B cell (primary cell): Measurements from ENCODE around the gene HERC5. TPM values are rescaled to one million over a fixed set of nuclear protein-coding genes. Genes with fewer than 3 reads are reported as not detected.

Source experiments
- ATAC-seq: fragments of 200-7000 bp; cut with Tn5 transposase; one replicate; pipeline ENCODE4 v1.10.0; 2021; ENCODE audit warnings: low read depth, mild to moderate bottlenecking, moderate number of reproducible peaks, moderate library complexity
- CTCF ChIA-PET: fragments of 350-600 bp; sonication (Branson Sonifier 250); formaldehyde crosslinking; loops from one replicate; lab custom pipeline; 2021; ENCODE audit warnings: antibody characterized with exemption, inconsistent platforms; lab: Charles Lee
- POLR2A ChIA-PET: fragments of 350-600 bp; sonication (Branson Sonifier 250); formaldehyde crosslinking; loops from one replicate; lab custom pipeline; 2021; ENCODE audit warnings: antibody characterized with exemption; lab: Charles Lee
- DNase-seq: peaks from one replicate; pipeline ENCODE4 v3.0.0; 2013
- H2AFZ ChIP-seq: 2 replicates; pipeline ENCODE4 v1.6.1; 2012; ENCODE audit warnings: mild to moderate bottlenecking, low read depth, low read length; ENCODE audit not compliant: insufficient read depth, poor library complexity, severe bottlenecking
- H3K27ac ChIP-seq, 2 donors: 1 replicate in 1 of 2; 2 replicates in 1 of 2; pipeline ENCODE4 v1.5.1; 2012 to 2013; ENCODE audit warnings: low read length in 2 of 2, mild to moderate bottlenecking in 2 of 2, moderate library complexity in 1 of 2
- H3K27me3 ChIP-seq, 4 experiments: fragments of 200-600 bp in 1 of 4; sonication (generic) in 1 of 4; replicated peaks in 1 of 4; 1 replicate in 2 of 4; 2 replicates in 2 of 4; pipeline versions ENCODE4 v1.6.1 to v1.7.0; 2013 to 2016; ENCODE audit warnings: low read length in 3 of 4, mild to moderate bottlenecking in 2 of 4, mixed read lengths in 1 of 4, moderate library complexity in 1 of 4; ENCODE audit not compliant: insufficient read depth in 4 of 4, control insufficient read depth in 3 of 4; ENCODE audit errors: control extremely low read depth in 1 of 4
- H3K36me3 ChIP-seq, 2 experiments: replicated peaks in 1 of 2; 1 replicate in 1 of 2; 2 replicates in 1 of 2; pipeline versions ENCODE4 v1.6.1 to v1.7.1; 2013; ENCODE audit warnings: low read length in 1 of 2; ENCODE audit not compliant: insufficient read depth in 2 of 2, control insufficient read depth in 1 of 2; ENCODE audit errors: control extremely low read depth in 1 of 2, extremely low read depth in 1 of 2
- H3K4me1 ChIP-seq, 2 donors: fragments of 200-600 bp in 1 of 2; sonication (generic) in 1 of 2; 1 replicate in 1 of 2; 2 replicates in 1 of 2; pipeline versions ENCODE4 v1.5.1 to v1.6.1; 2013 to 2017; ENCODE audit warnings: low read length in 2 of 2; ENCODE audit not compliant: control insufficient read depth in 2 of 2, insufficient read depth in 2 of 2
- H3K4me2 ChIP-seq: replicated peaks from 2 replicates; pipeline ENCODE3; 2012; ENCODE audit warnings: mild to moderate bottlenecking, low read depth, low read length; ENCODE audit not compliant: poor library complexity, severe bottlenecking
- H3K4me3 ChIP-seq, 5 experiments: fragments of 200-600 bp in 1 of 5; sonication (generic) in 1 of 5; 1 replicate in 3 of 5; 2 replicates in 2 of 5; pipeline versions ENCODE4 v1.5.1 to v1.7.0; 2011 to 2016; ENCODE audit warnings: low read length in 4 of 5, mild to moderate bottlenecking in 4 of 5, low read depth in 2 of 5, control low read depth in 1 of 5, moderate library complexity in 1 of 5; ENCODE audit not compliant: insufficient read depth in 1 of 5; ENCODE audit errors: control extremely low read depth in 1 of 5, extremely low read depth in 1 of 5
- H3K79me2 ChIP-seq: fragments of 200-600 bp; sonication (generic); one replicate; pipeline ENCODE4 v1.6.0; 2016; ENCODE audit warnings: low read length; ENCODE audit not compliant: control insufficient read depth, insufficient read depth
- H3K9ac ChIP-seq: fragments of 200-600 bp; sonication (generic); 2 replicates; pipeline ENCODE4 v1.6.1; 2017; ENCODE audit warnings: mild to moderate bottlenecking, low read length, moderate library complexity
- H3K9me3 ChIP-seq, 3 donors: one replicate each; pipeline versions ENCODE4 v1.6.1 to v1.7.1; 2013; ENCODE audit warnings: low read length in 2 of 3; ENCODE audit not compliant: control insufficient read depth in 2 of 3, insufficient read depth in 1 of 3; ENCODE audit errors: control extremely low read depth in 1 of 3
- H4K20me1 ChIP-seq: 2 replicates; pipeline ENCODE4 v1.6.0; 2012; ENCODE audit warnings: mild to moderate bottlenecking, low read length; ENCODE audit not compliant: insufficient read depth, control insufficient read depth, poor library complexity, severe bottlenecking
- H3K27ac Mint-ChIP-seq: one replicate; pipeline ENCODE4 v1.8.0; 2021; ENCODE audit warnings: mixed read lengths
- H3K27me3 Mint-ChIP-seq: one replicate; pipeline ENCODE4 v1.8.0; 2021; ENCODE audit warnings: mixed read lengths
- H3K4me1 Mint-ChIP-seq: one replicate; pipeline ENCODE4 v1.8.0; 2021; ENCODE audit warnings: mixed read lengths
- H3K4me3 Mint-ChIP-seq: one replicate; pipeline ENCODE4 v1.8.0; 2021; ENCODE audit warnings: mixed read lengths
- H3K9me3 Mint-ChIP-seq: one replicate; pipeline ENCODE4 v1.8.0; 2022; ENCODE audit warnings: mixed read lengths; ENCODE audit not compliant: insufficient read depth
- EZH2 ChIP-seq: IDR thresholded peaks from 2 replicates; pipeline ENCODE4 v1.6.1; 2012; ENCODE audit warnings: borderline replicate concordance, low read depth, mild to moderate bottlenecking, moderate library complexity, low read length; ENCODE audit not compliant: insufficient read depth, poor library complexity, severe bottlenecking
- WGBS: methylation state at CpG from one replicate; pipeline ENCODE4 v1.1.5; 2013; ENCODE audit warnings: missing lambda C conversion rate; ENCODE audit not compliant: insufficient coverage; 5-methylcytosine and 5-hydroxymethylcytosine counted together
- intact Hi-C: fragments of 100-400 bp; cut with micrococcal nuclease; formaldehyde crosslinking; loops from one replicate; pipeline ENCODE4 v1.10.0; 2022
- polyA plus RNA-seq: library from polyadenylated mRNA; depleted of rRNA; stranded (reverse); fragments of >200 nt; gene quantifications from 2 replicates; pipeline ENCODE4 v1.2.3, GENCODE V29; 2012
- total RNA-seq, 2 donors: library from RNA; stranded (reverse); fragments of 120-200 nt in 1 of 2; gene quantifications; 1 replicate in 1 of 2; 2 replicates in 1 of 2; pipeline versions ENCODE4 v1.2.3 to v1.2.4, GENCODE V29; 2013 to 2022
- TF ChIP-seq, protein P1 (sequence below): fragments of 200-600 bp; IDR thresholded peaks from one replicate; pipeline ENCODE4 v1.8.0; 2022; ENCODE audit warnings: antibody characterized with exemption, mild to moderate bottlenecking

Gene HERC5
- total and polyA plus RNA-seq, 2 donors (not counting 1 experiment from before 2014, with no cell fraction given), result 1.9 to 10.6 TPM

DNA sequence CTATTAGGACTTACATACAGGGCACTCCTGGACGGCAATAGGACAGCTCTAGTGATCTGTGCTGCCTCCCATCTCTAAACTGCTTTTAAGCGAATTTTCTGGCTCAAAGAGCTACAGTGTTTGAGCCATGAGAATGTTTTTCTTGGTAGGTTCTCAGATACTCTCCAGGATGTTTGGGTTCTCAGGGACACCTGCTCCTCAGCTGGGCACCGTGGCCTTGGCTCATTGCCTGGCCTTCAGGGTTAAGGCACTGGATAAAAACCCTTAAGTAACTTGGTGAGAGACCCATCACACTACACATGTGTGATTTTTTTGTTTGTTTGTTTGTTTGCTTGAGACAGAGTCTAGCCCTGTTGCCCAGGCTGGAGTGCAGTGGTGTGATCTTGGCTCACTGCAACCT lies 38.5 kb upstream of the HERC5 start:
- no peak overlapping the region for H3K4me3 ChIP-seq
- H3K9ac ChIP-seq, result no peak overlapping the region
- H3K9me3 Mint-ChIP-seq, result no peaks in the 10 kb centered on the region
- no peak for TF ChIP-seq EZH2
- TF ChIP-seq, protein P1, sequence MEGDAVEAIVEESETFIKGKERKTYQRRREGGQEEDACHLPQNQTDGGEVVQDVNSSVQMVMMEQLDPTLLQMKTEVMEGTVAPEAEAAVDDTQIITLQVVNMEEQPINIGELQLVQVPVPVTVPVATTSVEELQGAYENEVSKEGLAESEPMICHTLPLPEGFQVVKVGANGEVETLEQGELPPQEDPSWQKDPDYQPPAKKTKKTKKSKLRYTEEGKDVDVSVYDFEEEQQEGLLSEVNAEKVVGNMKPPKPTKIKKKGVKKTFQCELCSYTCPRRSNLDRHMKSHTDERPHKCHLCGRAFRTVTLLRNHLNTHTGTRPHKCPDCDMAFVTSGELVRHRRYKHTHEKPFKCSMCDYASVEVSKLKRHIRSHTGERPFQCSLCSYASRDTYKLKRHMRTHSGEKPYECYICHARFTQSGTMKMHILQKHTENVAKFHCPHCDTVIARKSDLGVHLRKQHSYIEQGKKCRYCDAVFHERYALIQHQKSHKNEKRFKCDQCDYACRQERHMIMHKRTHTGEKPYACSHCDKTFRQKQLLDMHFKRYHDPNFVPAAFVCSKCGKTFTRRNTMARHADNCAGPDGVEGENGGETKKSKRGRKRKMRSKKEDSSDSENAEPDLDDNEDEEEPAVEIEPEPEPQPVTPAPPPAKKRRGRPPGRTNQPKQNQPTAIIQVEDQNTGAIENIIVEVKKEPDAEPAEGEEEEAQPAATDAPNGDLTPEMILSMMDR, result no peak
- no peaks in the 10 kb centered on the region for H3K27me3 Mint-ChIP-seq
- H2AFZ ChIP-seq, result no peak overlapping the region
- H3K79me2 ChIP-seq, result no peaks in the 10 kb centered on the region
- H3K36me3 ChIP-seq, result peaks cover 0 to 2% of the 10 kb centered on the region in 2 experiments
- intact Hi-C loops, result no loop called here
- H3K27ac Mint-ChIP-seq, result no peak overlapping the region
- POLR2A ChIA-PET, result no interaction called here
- WGBS, result 89% methylated on average over 3 of the region's 3 CpGs
- no peaks in the 10 kb centered on the region for H3K4me1 Mint-ChIP-seq
- DNase-seq, result no peak
- H3K27ac ChIP-seq, result no peak overlapping the region
- CTCF ChIA-PET, result no interaction called here
- no peaks in the 10 kb centered on the region for H3K4me1 ChIP-seq
- no peaks in the 10 kb centered on the region for H3K9me3 ChIP-seq
- ATAC-seq, result no peak
- H3K27me3 ChIP-seq, result no peaks in the 10 kb centered on the region
- H3K4me3 Mint-ChIP-seq, result no peak overlapping the region
- H4K20me1 ChIP-seq, result no peaks in the 10 kb centered on the region
- no peak overlapping the region for H3K4me2 ChIP-seq

GRCh38 chr4:88419874-88420273 lies 37.0 kb upstream of the HERC5 start:
- Mint-ChIP-seq H3K9me3 (no peaks in the 10 kb centered on the region), H3K27ac (no peak overlapping the region), H3K27me3 (no peaks in the 10 kb centered on the region), H3K4me3 (no peak overlapping the region), H3K4me1 (no peaks in the 10 kb centered on the region)
- CTCF ChIA-PET, result no interaction called here
- ATAC-seq (no peak), DNase-seq (no peak)
- Histone ChIP-seq H3K9ac (no peak overlapping the region), H3K27me3 (no peaks in the 10 kb centered on the region), H3K9me3 (no peaks in the 10 kb centered on the region), H3K27ac (no peak overlapping the region), H4K20me1 (no peaks in the 10 kb centered on the region), H3K4me1 (no peaks in the 10 kb centered on the region), H3K36me3 (peaks cover 0 to 2% of the 10 kb centered on the region in 2 experiments), H2AFZ (no peak overlapping the region), H3K4me3 (no peak overlapping the region), H3K4me2 (no peak overlapping the region), H3K79me2 (no peaks in the 10 kb centered on the region)
- WGBS, result no CpG with 5 or more reads among the region's 5 CpGs
- POLR2A ChIA-PET, result no interaction called here
- no peak for TF ChIP-seq EZH2
- TF ChIP-seq, protein P1, result no peak
- intact Hi-C loops, result no loop called here
